Measurements from ENCODE around the gene EPDR1. TPM values are rescaled to one million over a fixed set of nuclear protein-coding genes. Genes with fewer than 3 reads are reported as not detected.

Gene EPDR1
- polyA plus RNA-seq, 1 donor (not counting 4 experiments of a cell fraction or from before 2014, with no cell fraction given), result not detected

GRCh38 chr7:37987732-37988131, 67.3 kb downstream of the EPDR1 start:
- no peaks in the 10 kb centered on the region for H3K9me3 ChIP-seq (ENCODE audit: control insufficient read depth, low read depth, low read length)
- no peak overlapping the region for H3K4me3 ChIP-seq (ENCODE audit: control insufficient read depth in 2 of 3, extremely low read depth in 1 of 3, insufficient read depth in 2 of 3, low read depth in 1 of 3, low read length in 3 of 3)
- no peak overlapping the region for H2AFZ ChIP-seq (ENCODE audit: control insufficient read depth, low read length)
- no peak for TF ChIP-seq EZH2 (IDR thresholded peaks at IDR 0.05; ENCODE audit: low read length)
- no peak for TF ChIP-seq CTCF (optimal IDR thresholded peaks at IDR 0.05 in 1 of 3, IDR thresholded peaks at IDR 0.05 in 1 of 3, conservative IDR thresholded peaks at IDR 0.05 in 1 of 3; ENCODE audit: extremely low read depth in 1 of 3, insufficient read depth in 2 of 3, low read length in 3 of 3)
- no peaks in the 10 kb centered on the region for H3K27me3 ChIP-seq (ENCODE audit: control insufficient read depth, extremely low read depth, insufficient read depth, low read length)
- FAIRE-seq (no peak), DNase-seq (ENCODE audit: low read depth, low spot score) (no peak)
- no peaks in the 10 kb centered on the region for H3K4me1 ChIP-seq (ENCODE audit: control insufficient read depth, extremely low read depth, insufficient read depth, low read length)
- H3K9ac ChIP-seq (ENCODE audit: control insufficient read depth, extremely low read depth, insufficient read depth, low read length), result no peak overlapping the region
- H3K4me2 ChIP-seq (ENCODE audit: control insufficient read depth, extremely low read depth, insufficient read depth, low read depth, low read length), result no peak overlapping the region
- no peaks in the 10 kb centered on the region for H3K36me3 ChIP-seq (ENCODE audit: control insufficient read depth in 2 of 2, extremely low read depth in 1 of 2, insufficient read depth in 2 of 2, low read length in 2 of 2)
- no peaks in the 10 kb centered on the region for H4K20me1 ChIP-seq (ENCODE audit: control insufficient read depth, extremely low read depth, insufficient read depth, low read length)
- dilution Hi-C loops (cut with MboI; ENCODE audit: extremely low pct_ligation_motif_present, low sequenced_read_pairs), result no loop called here
- H3K9me1 ChIP-seq (ENCODE audit: control insufficient read depth, extremely low read depth, insufficient read depth, low read length), result no peaks in the 10 kb centered on the region
- H3K27ac ChIP-seq (ENCODE audit: control insufficient read depth, insufficient read depth, low read length), result no peak overlapping the region
- H3K79me2 ChIP-seq (ENCODE audit: control insufficient read depth, insufficient read depth, low read length), result no peaks in the 10 kb centered on the region

- dilution Hi-C loops (cut with MboI; ENCODE audit: extremely low pct_ligation_motif_present, low sequenced_read_pairs), result no loop called here
- Histone ChIP-seq H4K20me1 (ENCODE audit: control insufficient read depth, extremely low read depth, insufficient read depth, low read length) (no peaks in the 10 kb centered on the region), H3K36me3 (ENCODE audit: control insufficient read depth in 2 of 2, extremely low read depth in 1 of 2, insufficient read depth in 2 of 2, low read length in 2 of 2) (no peaks in the 10 kb centered on the region), H3K4me2 (ENCODE audit: control insufficient read depth, extremely low read depth, insufficient read depth, low read depth, low read length) (no peak overlapping the region), H3K4me3 (ENCODE audit: control insufficient read depth in 2 of 3, extremely low read depth in 1 of 3, insufficient read depth in 2 of 3, low read depth in 1 of 3, low read length in 3 of 3) (no peak overlapping the region), H3K27ac (ENCODE audit: control insufficient read depth, insufficient read depth, low read length) (no peak overlapping the region), H3K4me1 (ENCODE audit: control insufficient read depth, extremely low read depth, insufficient read depth, low read length) (no peaks in the 10 kb centered on the region), H3K9ac (ENCODE audit: control insufficient read depth, extremely low read depth, insufficient read depth, low read length) (no peak overlapping the region), H3K79me2 (ENCODE audit: control insufficient read depth, insufficient read depth, low read length) (no peaks in the 10 kb centered on the region), H3K9me1 (ENCODE audit: control insufficient read depth, extremely low read depth, insufficient read depth, low read length) (no peaks in the 10 kb centered on the region), H2AFZ (ENCODE audit: control insufficient read depth, low read length) (no peak overlapping the region), H3K27me3 (ENCODE audit: control insufficient read depth, extremely low read depth, insufficient read depth, low read length) (no peaks in the 10 kb centered on the region), H3K9me3 (ENCODE audit: control insufficient read depth, low read depth, low read length) (no peaks in the 10 kb centered on the region)
- FAIRE-seq (no peak), DNase-seq (ENCODE audit: low read depth, low spot score) (no peak)
- no peak for TF ChIP-seq CTCF (optimal IDR thresholded peaks at IDR 0.05 in 1 of 3, IDR thresholded peaks at IDR 0.05 in 1 of 3, conservative IDR thresholded peaks at IDR 0.05 in 1 of 3; ENCODE audit: extremely low read depth in 1 of 3, insufficient read depth in 2 of 3, low read length in 3 of 3)
These were observed 68.5 kb downstream of the EPDR1 start for GRCh38 chr7:37988721-37989650.
